ENCODE results near the gene ARSB.
"Not testable (repeated sequence)": the region's sequence is repeated elsewhere in the genome, so short reads cannot be mapped to it uniquely, and the experiment has no call there.

ARSB gene

DNA sequence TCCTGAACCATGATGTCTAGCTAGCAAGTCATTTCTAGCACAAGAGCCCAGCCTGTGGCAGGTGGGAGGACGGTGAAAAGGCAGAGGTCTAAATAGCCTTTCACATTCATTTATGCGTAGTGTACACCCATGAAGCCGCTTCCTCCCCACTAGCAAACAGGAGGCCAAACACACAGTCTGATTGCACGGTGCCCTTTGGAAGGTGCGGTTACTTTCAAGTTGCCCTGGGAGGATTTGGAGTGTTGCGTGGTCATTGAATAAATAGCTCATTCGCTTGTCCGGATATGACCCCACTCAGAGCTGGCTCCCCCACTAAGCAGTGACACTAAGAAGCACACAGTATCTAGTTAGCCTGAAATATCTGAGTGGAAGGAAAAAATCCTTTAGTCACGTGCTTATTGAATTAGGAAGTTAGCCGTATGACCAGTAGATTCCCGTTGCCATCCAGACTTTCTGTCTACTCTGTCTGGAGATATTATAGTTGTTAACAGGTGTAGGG, 664 bp upstream of the ARSB start:
- TF ChIP-seq CTCF (IDR thresholded peaks at IDR 0.05; ENCODE audit: insufficient read depth, low read length): no peak
- TF ChIP-seq POLR2AphosphoS5 (IDR thresholded peaks at IDR 0.05; ENCODE audit: low read depth): peak; percentile 35; the same call in 1 of the 2 replicates
- Histone ChIP-seq H3K27me3 (ENCODE audit: insufficient read depth, poor library complexity, severe bottlenecking) (no peaks in the 10 kb centered on the region), H3K4me3 (replicated peaks; ENCODE audit: insufficient read depth, low read length) (peak overlapping the region; percentile 62), H3K27ac (replicated peaks) (peak overlapping the region; percentile 90)
- peak in 1 of 2 experiments; percentile 44 for DNase-seq (ENCODE audit: low read depth in 1 of 2, low spot score in 1 of 2)

DNA sequence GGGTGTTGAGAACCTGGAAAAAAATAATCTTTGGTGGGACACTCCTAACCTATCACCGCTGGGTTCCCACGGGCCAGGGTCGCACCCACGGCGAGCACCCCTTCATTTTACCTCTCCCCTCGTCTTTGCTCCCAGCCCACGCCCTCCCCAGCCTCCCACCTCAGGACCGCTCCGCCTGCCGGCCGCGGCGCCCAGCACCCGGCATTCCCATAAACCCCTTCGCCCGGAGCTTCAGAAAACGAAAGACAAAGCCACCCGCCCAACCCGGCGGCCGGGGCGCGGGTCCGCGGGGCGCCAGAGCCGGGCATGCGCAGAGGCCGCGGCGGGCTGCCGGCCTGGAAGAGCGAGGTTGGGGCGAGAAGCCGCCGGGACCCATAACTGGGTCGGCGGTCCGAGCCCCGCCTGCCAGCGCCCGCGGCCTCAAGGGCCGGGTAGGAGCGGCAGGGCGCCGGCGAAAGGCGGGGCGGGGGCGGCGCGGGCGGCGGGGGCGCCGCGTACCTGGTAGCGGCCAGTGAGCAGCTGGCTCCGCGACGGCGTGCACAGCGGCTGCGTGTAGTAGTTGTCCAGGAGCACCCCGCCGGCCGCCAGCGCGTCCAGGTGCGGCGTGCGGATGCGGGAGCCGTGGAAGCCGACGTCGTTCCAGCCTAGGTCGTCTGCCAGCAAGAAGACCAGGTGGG, 533 bp downstream of the ARSB start:
- Histone ChIP-seq H3K27me3 (ENCODE audit: insufficient read depth, poor library complexity, severe bottlenecking) (no peaks in the 10 kb centered on the region), H3K27ac (replicated peaks) (peak overlapping the region; percentile 90), H3K4me3 (replicated peaks; ENCODE audit: insufficient read depth, low read length) (peak overlapping the region; percentile 62)
- DNase-seq (ENCODE audit: low read depth in 1 of 2, low spot score in 1 of 2): peak; percentile 21 to 65
- TF ChIP-seq SPI1 (IDR thresholded peaks at IDR 0.05; ENCODE audit: borderline replicate concordance, low read depth) (no peak), POLR2AphosphoS5 (IDR thresholded peaks at IDR 0.05; ENCODE audit: low read depth) (peak; percentile 51; the same call in 1 of the 2 replicates)

DNA sequence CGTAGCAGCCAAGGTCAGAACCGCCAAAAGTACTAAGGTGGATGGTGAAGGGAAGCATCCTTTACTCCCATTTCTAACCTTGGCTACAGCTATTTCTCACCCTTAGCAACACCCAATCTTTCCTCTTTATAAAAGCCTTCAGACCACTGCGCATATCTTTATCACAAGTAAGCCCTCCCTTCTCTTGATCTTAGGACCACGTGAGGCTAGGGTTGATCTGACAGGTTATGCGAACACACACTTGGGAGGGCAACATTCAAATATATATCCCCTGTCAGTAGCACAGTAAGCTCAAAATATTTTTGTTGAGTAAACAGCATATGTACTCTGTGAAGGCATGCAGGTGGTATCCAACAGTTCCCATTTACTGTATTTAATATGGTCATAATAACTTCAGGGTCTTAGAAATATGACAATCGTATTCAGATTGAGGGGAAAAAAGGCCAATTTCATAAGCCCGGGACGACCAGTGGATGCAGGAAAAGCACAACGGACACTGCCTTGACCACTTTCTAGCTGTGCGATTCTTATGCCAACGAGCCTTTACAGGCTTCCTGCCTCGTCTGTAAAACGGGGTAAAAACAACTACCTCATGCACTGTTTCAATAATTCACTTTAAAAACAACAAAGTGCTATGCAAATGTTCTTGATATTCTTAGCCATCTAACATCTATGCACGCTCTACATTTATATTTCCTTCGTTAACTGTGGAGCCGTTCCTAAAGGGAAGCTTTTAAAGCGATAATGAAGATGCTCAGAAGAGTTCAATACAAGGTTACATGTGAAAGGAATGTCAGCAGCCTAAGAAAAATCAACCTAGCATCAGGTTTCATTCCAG, 1.3 kb downstream of the ARSB start:
- Histone ChIP-seq H3K4me3 (replicated peaks; ENCODE audit: insufficient read depth, low read length) (peak overlapping the region; percentile 62), H3K27me3 (ENCODE audit: insufficient read depth, poor library complexity, severe bottlenecking) (no peaks in the 10 kb centered on the region), H3K27ac (replicated peaks) (peak overlapping the region; percentile 90)
- TF ChIP-seq POLR2AphosphoS5 (IDR thresholded peaks at IDR 0.05; ENCODE audit: low read depth): no peak
- TF ChIP-seq CTCF (IDR thresholded peaks at IDR 0.05; ENCODE audit: insufficient read depth, low read length): no peak
- TF ChIP-seq SPI1 (IDR thresholded peaks at IDR 0.05; ENCODE audit: borderline replicate concordance, low read depth): no peak
- TF ChIP-seq REST (IDR thresholded peaks at IDR 0.05; ENCODE audit: insufficient replicate concordance, low read depth): no peak
- TF ChIP-seq GABPA (IDR thresholded peaks at IDR 0.05; ENCODE audit: low read depth): no peak
- DNase-seq (ENCODE audit: low read depth in 1 of 2, low spot score in 1 of 2): no peak

GRCh38 chr5:78983194-78983593, 1.9 kb downstream of the ARSB start:
- H3K27ac ChIP-seq (replicated peaks): peak overlapping the region; percentile 90
- peak in 1 of 2 experiments; percentile 10 for DNase-seq (ENCODE audit: low read depth in 1 of 2, low spot score in 1 of 2)
- peak overlapping the region; percentile 62 for H3K4me3 ChIP-seq (replicated peaks; ENCODE audit: insufficient read depth, low read length)
- TF ChIP-seq SPI1 (IDR thresholded peaks at IDR 0.05; ENCODE audit: borderline replicate concordance, low read depth): peak; percentile 40; the same call in 1 of the 2 replicates
- not testable (repeated sequence) for H3K27me3 ChIP-seq (ENCODE audit: insufficient read depth, poor library complexity, severe bottlenecking)

- Histone ChIP-seq H3K27ac (replicated peaks) (peak overlapping the region; percentile 31; the same call in 1 of the 2 replicates), H3K4me3 (replicated peaks; ENCODE audit: insufficient read depth, low read length) (no peak overlapping the region), H3K27me3 (ENCODE audit: insufficient read depth, poor library complexity, severe bottlenecking) (no peaks in the 10 kb centered on the region)
- peak in 1 of 2 experiments; percentile 15 for DNase-seq (ENCODE audit: low read depth in 1 of 2, low spot score in 1 of 2)
- TF ChIP-seq REST (IDR thresholded peaks at IDR 0.05; ENCODE audit: insufficient replicate concordance, low read depth) (no peak), SPI1 (IDR thresholded peaks at IDR 0.05; ENCODE audit: borderline replicate concordance, low read depth) (peak; percentile 50; the same call in 1 of the 2 replicates)
Observed at GRCh38 chr5:78979909-78980308, 5.2 kb downstream of the ARSB start.
